Esophagus squamous epithelium (tissue), 5 donors: ENCODE data around the gene PPP1R7. TPM values are rescaled to one million over a fixed set of nuclear protein-coding genes. Genes with fewer than 3 reads are reported as not detected.

Experiments used
- DNase-seq: peaks from one replicate; lab custom pipeline; 2025; lab: John Stamatoyannopoulos, UW
- H3K27ac ChIP-seq, 4 donors: fragments of 200-600 bp; sonication (generic); one replicate each; pipeline ENCODE4 v1.5.1; 2016 to 2019; ENCODE audit warnings: mild to moderate bottlenecking in 1 of 4
- H3K27me3 ChIP-seq, 4 donors: fragments of 200-600 bp; sonication (generic); 1 replicate in 3 of 4; 2 replicates in 1 of 4; pipeline versions ENCODE4 v1.5.1 to v1.6.0; 2017 to 2021; ENCODE audit warnings: antibody characterized with exemption in 1 of 4
- H3K36me3 ChIP-seq, 3 donors: fragments of 200-600 bp; sonication (generic); one replicate each; pipeline ENCODE4 v1.5.1; 2016 to 2019
- H3K4me1 ChIP-seq, 3 donors: fragments of 200-600 bp; sonication (generic); one replicate each; pipeline ENCODE4 v1.5.1; 2017 to 2019
- H3K4me3 ChIP-seq, 4 donors: fragments of 200-600 bp; sonication (generic); 1 replicate in 3 of 4; 2 replicates in 1 of 4; pipeline ENCODE4 v1.5.1; 2016 to 2019; ENCODE audit warnings: mild to moderate bottlenecking in 2 of 4, moderate library complexity in 1 of 4
- H3K9me3 ChIP-seq, 3 donors: fragments of 200-600 bp; sonication (generic); one replicate each; pipeline ENCODE4 v1.5.1; 2016 to 2019
- POLR2A ChIP-seq, 4 donors: fragments of 450-650 bp; IDR thresholded peaks; one replicate each; pipeline ENCODE4 v1.6.1; 2017; ENCODE audit warnings: antibody characterized with exemption in 4 of 4, mild to moderate bottlenecking in 4 of 4, moderate library complexity in 3 of 4
- WGBS, 2 donors: methylation state at CpG; one replicate each; pipeline ENCODE4 v1.1.5; 2018; 5-methylcytosine and 5-hydroxymethylcytosine counted together
- intact Hi-C: fragments of 100-400 bp; cut with DNase I; formaldehyde crosslinking; loops from one replicate; pipeline ENCODE4 v1.15.0; 2022
- total RNA-seq, 4 donors: library from RNA; depleted of rRNA; stranded (reverse); fragments of >200 nt; gene quantifications; one replicate each; pipeline ENCODE4 v1.1.0, GENCODE V29; 2016
- TF ChIP-seq, protein P1 (sequence below), 6 experiments: fragments of 450-650 bp in 4 of 6; fragments of 200-600 bp in 2 of 6; sonication (generic) in 2 of 6; IDR thresholded peaks; one replicate each; pipeline ENCODE4 v1.5.1; 2016 to 2019; ENCODE audit warnings: antibody characterized with exemption in 6 of 6, mild to moderate bottlenecking in 4 of 6, moderate library complexity in 4 of 6
- donor health status: DM: yes; HTN: yes; CAD: no.

Gene PPP1R7
- total RNA-seq, 4 donors from 2014 or later = 53.5 to 108 (median 63.3) TPM

GRCh38 chr2:241126771-241127202 lies 23.5 kb upstream of the PPP1R7 start:
- WGBS, 2 donors = 94% methylated on average over 8 of the region's 18 CpGs; no CpG with 5 or more reads in 1 of the 2 donors
- Histone ChIP-seq H3K9me3 (no peaks in the 10 kb centered on the region), H3K36me3 (peaks cover 0 to 23% (median 0%) of the 10 kb centered on the region in 3 donors), H3K4me1 (peaks cover 0 to 12% (median 0%) of the 10 kb centered on the region in 3 donors), H3K27me3 (no peaks in the 10 kb centered on the region), H3K27ac (no peak overlapping the region), H3K4me3 (no peak overlapping the region)
- intact Hi-C loops = no loop called here
- DNase-seq = no peak
- TF ChIP-seq, protein P1, sequence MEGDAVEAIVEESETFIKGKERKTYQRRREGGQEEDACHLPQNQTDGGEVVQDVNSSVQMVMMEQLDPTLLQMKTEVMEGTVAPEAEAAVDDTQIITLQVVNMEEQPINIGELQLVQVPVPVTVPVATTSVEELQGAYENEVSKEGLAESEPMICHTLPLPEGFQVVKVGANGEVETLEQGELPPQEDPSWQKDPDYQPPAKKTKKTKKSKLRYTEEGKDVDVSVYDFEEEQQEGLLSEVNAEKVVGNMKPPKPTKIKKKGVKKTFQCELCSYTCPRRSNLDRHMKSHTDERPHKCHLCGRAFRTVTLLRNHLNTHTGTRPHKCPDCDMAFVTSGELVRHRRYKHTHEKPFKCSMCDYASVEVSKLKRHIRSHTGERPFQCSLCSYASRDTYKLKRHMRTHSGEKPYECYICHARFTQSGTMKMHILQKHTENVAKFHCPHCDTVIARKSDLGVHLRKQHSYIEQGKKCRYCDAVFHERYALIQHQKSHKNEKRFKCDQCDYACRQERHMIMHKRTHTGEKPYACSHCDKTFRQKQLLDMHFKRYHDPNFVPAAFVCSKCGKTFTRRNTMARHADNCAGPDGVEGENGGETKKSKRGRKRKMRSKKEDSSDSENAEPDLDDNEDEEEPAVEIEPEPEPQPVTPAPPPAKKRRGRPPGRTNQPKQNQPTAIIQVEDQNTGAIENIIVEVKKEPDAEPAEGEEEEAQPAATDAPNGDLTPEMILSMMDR (IDR thresholded peaks at IDR 0.05) = no peak
- no peak for TF ChIP-seq POLR2A (IDR thresholded peaks at IDR 0.05)

DNA sequence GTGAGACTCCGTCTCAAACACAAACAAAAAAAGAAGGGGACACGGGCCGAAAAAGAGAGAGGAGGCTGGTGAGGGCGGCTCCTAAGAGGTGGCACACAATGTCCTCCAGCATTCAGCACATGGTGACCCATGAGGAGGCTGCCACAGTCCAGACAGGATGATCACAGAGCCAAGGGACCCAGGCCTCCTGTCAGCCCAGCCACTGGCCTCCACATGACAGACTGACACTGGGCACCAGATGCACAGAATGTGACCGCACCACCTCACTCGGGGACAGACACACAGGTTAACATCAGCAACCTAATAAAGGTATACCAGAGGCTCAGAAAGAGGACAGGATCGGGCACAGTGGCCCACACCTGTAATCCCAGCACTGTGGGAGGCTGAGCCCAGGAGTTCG lies 22.0 kb upstream of the PPP1R7 start:
- peaks cover 0 to 12% (median 0%) of the 10 kb centered on the region in 3 donors for H3K4me1 ChIP-seq
- H3K9me3 ChIP-seq = no peaks in the 10 kb centered on the region
- intact Hi-C loops = no loop called here
- no peak overlapping the region for H3K27ac ChIP-seq
- WGBS, 2 donors = 83 to 90% methylated on average over 4 to 8 of the region's 8 CpGs
- H3K27me3 ChIP-seq = no peaks in the 10 kb centered on the region
- no peak for TF ChIP-seq POLR2A (IDR thresholded peaks at IDR 0.05)
- TF ChIP-seq, protein P1 (IDR thresholded peaks at IDR 0.05) = no peak
- peaks cover 0 to 20% (median 0%) of the 10 kb centered on the region in 3 donors for H3K36me3 ChIP-seq
- DNase-seq = no peak
- no peak overlapping the region for H3K4me3 ChIP-seq

DNA sequence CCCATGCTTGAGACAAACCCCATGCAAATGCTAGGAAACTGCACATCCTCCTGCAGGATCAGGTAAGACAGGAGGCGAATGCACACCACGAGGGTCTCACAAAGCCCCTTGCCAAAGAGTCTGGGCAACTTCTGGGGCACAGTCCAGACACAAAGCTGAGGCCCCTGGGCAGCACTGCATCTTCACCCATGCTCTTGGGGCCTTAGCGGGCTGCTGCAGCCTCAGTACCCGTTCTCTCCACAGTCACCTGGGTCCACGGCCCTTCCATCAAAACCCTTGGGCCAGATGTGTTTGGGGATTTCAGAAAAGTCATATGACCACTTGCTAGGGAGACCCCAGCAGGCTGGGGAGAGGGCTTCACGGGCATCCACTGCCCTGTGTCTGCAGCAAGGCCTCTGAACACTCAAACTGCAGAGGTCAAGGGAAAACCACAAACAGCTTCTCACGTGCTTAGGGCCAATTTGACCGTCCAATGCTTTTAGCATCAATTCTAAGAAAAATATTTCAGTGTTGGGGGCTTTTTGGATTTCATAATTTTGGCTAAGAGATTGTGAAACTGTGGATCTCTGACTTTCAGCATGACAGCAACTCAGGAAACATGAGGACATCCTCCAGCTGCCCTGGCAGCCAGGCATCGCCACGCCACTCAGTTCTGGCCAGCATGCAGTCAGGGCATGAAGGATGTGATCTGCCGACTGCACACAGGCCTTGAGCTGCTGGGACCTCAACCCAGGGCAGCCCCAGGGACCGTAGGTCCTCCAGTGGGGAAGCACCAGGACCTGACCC lies 21.0 kb upstream of the PPP1R7 start:
- Histone ChIP-seq H3K27ac (no peak overlapping the region), H3K9me3 (no peaks in the 10 kb centered on the region), H3K27me3 (no peaks in the 10 kb centered on the region), H3K4me3 (no peak overlapping the region), H3K4me1 (peaks cover 0 to 2% (median 0%) of the 10 kb centered on the region in 3 donors), H3K36me3 (peaks cover 0 to 20% (median 0%) of the 10 kb centered on the region in 3 donors)
- intact Hi-C loops = no loop called here
- WGBS, 2 donors = 52 to 91% methylated on average over 4 to 5 of the region's 12 CpGs
- no peak for DNase-seq
- no peak for TF ChIP-seq POLR2A (IDR thresholded peaks at IDR 0.05)
- TF ChIP-seq, protein P1 (IDR thresholded peaks at IDR 0.05) = no peak

DNA sequence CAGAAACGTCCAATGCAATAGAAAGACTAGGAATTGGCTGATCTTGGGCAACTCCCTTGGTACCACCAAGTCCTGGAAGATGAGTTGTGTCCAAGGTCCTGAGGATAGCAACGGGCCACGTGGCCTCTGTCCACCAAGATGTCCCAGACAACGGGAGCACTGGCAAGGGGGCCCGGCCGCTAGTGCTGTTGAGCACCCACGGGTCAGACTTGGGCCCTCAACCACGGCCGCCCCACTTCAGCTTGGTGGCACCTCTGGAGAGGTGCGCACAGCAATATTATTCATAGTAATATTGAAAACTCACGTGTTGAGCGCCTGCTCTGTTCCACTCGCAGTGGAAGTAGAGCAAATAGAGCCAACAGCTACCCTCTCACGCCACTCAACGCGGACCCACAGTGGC lies 20.0 kb upstream of the PPP1R7 start:
- H3K4me3 ChIP-seq = no peak overlapping the region
- TF ChIP-seq POLR2A (IDR thresholded peaks at IDR 0.05) = no peak
- TF ChIP-seq, protein P1 (IDR thresholded peaks at IDR 0.05) = no peak
- no peaks in the 10 kb centered on the region for H3K4me1 ChIP-seq
- peaks cover 0 to 29% (median 0%) of the 10 kb centered on the region in 3 donors for H3K36me3 ChIP-seq
- H3K27ac ChIP-seq = no peak overlapping the region
- no peaks in the 10 kb centered on the region for H3K9me3 ChIP-seq
- intact Hi-C loops = no loop called here
- no peaks in the 10 kb centered on the region for H3K27me3 ChIP-seq
- 90 to 94% methylated on average over 8 to 12 of the region's 16 CpGs for WGBS, 2 donors
- DNase-seq = no peak

DNA sequence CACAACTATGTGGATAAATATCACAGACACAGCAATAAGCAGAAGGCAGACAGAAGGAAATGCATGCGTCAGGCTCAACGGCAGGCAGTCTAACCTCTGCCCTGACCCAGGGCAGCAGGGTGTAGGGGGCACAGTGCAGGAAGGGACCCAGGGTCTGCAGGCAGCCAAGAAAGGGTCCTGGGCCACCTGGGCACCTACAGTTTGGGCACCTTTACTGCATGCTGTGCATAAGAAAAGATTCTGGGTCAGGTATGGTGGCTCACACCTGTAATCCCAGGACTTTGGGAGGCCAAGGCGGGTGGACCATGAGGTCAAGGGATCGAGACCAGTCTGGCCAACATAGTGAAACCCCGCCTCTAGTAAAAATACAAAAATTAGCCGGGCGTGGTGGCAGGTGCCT lies 18.7 kb upstream of the PPP1R7 start:
- intact Hi-C loops = no loop called here
- Histone ChIP-seq H3K4me3 (no peak overlapping the region), H3K27ac (no peak overlapping the region), H3K4me1 (no peaks in the 10 kb centered on the region), H3K27me3 (no peaks in the 10 kb centered on the region), H3K9me3 (no peaks in the 10 kb centered on the region), H3K36me3 (peaks cover 0 to 33% (median 0%) of the 10 kb centered on the region in 3 donors)
- TF ChIP-seq, protein P1 (IDR thresholded peaks at IDR 0.05) = no peak
- TF ChIP-seq POLR2A (IDR thresholded peaks at IDR 0.05) = no peak
- WGBS, 2 donors = 92% methylated on average over 7 of the region's 7 CpGs
- no peak for DNase-seq
